ENCODE data around the gene RPS19BP1.

Gene RPS19BP1

DNA sequence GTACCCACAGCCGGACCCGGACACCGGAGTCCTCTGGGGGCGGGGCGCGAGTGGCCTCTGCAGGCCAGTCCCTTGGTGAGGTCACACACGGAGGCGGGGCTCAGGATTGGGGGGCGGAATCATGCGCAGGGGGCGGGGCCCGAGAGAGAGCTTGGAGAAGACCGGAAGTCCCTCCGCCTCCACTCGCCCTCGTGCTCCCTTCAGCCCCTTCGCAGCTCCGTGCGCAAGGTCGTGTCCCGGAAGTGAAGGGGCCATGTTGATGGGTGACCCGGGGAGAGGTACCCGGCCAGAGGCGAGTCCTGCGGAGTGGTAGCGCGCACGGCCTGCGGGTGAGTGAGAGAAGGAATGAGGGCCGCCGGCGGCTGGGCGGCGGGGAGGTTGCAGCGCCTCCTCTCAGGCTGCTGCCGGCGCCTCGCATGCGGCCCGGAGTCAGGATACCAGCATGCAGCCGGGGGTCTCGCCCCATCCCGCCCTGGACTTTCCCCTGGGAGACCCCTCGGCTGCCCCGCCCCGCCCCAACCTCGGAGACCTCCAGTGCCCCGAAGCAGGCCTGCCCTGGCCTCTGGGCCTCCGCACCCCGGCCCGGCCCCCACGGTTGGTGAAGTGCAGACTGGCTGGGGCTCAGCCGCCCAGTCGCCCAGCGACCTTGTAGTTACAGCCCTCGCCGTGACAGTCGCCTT, 30.3 kb downstream of the RPS19BP1 start, which contains the start of gene MIEF1:
Gene MIEF1 (plus strand): TSS at position 182 of the 680 bp plus-strand sequence. CDS start 9,005 bp downstream, outside the sequence.
- CTCF ChIA-PET = interaction anchor here (0.9 to 10.4 kb wide), 8 partner anchors 8 to 102 kb away, joined by 3 to 172 read pairs (median 6); partner anchors contain the start of gene TAB1
- TF ChIP-seq, protein P1, sequence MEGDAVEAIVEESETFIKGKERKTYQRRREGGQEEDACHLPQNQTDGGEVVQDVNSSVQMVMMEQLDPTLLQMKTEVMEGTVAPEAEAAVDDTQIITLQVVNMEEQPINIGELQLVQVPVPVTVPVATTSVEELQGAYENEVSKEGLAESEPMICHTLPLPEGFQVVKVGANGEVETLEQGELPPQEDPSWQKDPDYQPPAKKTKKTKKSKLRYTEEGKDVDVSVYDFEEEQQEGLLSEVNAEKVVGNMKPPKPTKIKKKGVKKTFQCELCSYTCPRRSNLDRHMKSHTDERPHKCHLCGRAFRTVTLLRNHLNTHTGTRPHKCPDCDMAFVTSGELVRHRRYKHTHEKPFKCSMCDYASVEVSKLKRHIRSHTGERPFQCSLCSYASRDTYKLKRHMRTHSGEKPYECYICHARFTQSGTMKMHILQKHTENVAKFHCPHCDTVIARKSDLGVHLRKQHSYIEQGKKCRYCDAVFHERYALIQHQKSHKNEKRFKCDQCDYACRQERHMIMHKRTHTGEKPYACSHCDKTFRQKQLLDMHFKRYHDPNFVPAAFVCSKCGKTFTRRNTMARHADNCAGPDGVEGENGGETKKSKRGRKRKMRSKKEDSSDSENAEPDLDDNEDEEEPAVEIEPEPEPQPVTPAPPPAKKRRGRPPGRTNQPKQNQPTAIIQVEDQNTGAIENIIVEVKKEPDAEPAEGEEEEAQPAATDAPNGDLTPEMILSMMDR (IDR thresholded peaks at IDR 0.05; ENCODE audit: insufficient read depth, low read length, missing control alignments) = peak; percentile 18
- peak; percentile 63 for DNase-seq (ENCODE audit: low read depth, low spot score)
- peak within 1 kb of the TSS; percentile 75 for H3K4me3 ChIP-seq (ENCODE audit: low read depth, low read length)
- POLR2A ChIA-PET = interaction anchor here (0.6 to 1.6 kb wide), 8 partner anchors 14 to 184 kb away, joined by 3 to 16 read pairs (median 4); partner anchors contain the start of genes ATF4 and TAB1

DNA sequence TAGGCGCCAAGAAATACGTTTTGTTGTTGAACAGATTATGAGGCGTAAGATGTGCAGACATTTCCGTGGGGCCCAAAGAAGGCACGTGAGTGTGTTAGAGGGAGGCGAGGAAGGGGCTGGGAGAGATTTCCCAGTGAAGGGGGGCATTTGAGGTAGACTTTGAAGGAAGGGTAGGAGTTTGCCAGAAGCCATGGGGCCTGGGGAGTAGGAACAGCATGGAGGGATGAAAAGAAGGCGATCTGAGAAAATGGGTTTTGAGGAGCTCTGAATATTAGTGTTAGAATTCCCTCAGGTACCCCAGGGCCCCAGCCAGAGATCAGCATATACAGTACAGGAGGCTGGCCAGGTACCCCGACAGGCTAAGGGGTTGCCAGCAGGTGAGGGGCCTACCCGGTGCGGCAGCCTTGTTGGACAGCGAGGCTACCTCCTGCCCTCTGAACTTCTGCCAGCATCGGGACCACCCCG, 30.9 kb downstream of the RPS19BP1 start:
- POLR2A ChIA-PET = interaction anchor here (0.6 to 1.6 kb wide), 9 partner anchors 14 to 184 kb away, joined by 3 to 16 read pairs (median 4); partner anchors contain the start of genes ATF4 and TAB1
- TF ChIP-seq, protein P1 (IDR thresholded peaks at IDR 0.05; ENCODE audit: insufficient read depth, low read length, missing control alignments) = no peak
- peak overlapping the region; percentile 75 for H3K4me3 ChIP-seq (ENCODE audit: low read depth, low read length)
- CTCF ChIA-PET = interaction anchor here (0.9 to 10.4 kb wide), 7 partner anchors 9 to 102 kb away, joined by 3 to 172 read pairs (median 5); partner anchors contain the start of gene TAB1
- DNase-seq (ENCODE audit: low read depth, low spot score) = no peak

DNA sequence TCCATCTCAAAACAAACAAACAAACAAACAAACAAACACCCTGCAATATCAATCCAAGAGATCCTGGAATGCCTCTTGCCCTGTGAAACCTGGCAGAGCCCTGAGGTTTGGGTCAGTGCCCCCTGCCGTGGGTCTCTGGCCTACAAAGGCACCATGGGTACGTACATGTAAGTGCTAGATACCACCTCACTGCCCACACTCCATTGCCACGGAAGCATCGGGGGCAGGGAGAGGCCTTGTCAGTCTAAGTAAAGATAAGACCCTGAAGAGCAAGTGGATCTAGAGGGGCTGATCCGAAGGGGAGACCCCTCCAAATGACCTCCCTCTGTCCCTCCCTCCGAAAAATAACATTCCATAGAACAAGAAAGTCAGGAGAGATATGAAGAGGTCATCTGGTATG, 32.4 kb downstream of the RPS19BP1 start:
- no peak for DNase-seq (ENCODE audit: low read depth, low spot score)
- ChIA-PET CTCF (interaction anchor here (9.0 to 10.4 kb wide), 2 partner anchors 14 to 27 kb away, joined by 172 to 222 read pairs; partner anchors contain the start of gene RPS19BP1), POLR2A (no interaction called here)
- no peak overlapping the region for H3K4me3 ChIP-seq (ENCODE audit: low read depth, low read length)
- TF ChIP-seq, protein P1 (IDR thresholded peaks at IDR 0.05; ENCODE audit: insufficient read depth, low read length, missing control alignments) = no peak

DNA sequence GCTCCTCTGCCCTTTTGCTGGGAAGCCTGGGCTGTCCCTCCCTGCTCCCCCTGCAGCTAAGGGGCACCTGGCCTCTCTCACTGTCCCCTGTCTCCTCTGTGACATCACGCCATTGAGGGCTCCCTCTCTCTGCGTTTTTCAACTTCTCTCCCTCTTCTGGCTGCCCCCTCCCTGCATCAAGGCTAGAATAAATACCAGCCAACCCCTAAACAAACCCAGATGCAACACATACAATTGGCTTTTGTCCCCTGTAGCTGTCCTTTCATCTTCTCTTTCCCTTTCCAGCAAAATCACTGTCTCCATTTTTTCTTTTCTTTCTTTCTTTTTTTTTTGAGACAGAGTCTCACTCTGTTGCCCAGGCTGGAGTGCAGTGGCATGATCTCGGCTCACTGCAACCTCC, 33.7 kb downstream of the RPS19BP1 start:
- ChIA-PET CTCF (interaction anchor here (1.0 to 10.7 kb wide), 5 partner anchors 15 to 29 kb away, joined by 4 to 222 read pairs (median 132); partner anchors contain the start of genes ATF4 and RPS19BP1), POLR2A (no interaction called here)
- no peak for DNase-seq (ENCODE audit: low read depth, low spot score)
- no peak overlapping the region for H3K4me3 ChIP-seq (ENCODE audit: low read depth, low read length)
- TF ChIP-seq, protein P1 (IDR thresholded peaks at IDR 0.05; ENCODE audit: insufficient read depth, low read length, missing control alignments) = no peak

DNA sequence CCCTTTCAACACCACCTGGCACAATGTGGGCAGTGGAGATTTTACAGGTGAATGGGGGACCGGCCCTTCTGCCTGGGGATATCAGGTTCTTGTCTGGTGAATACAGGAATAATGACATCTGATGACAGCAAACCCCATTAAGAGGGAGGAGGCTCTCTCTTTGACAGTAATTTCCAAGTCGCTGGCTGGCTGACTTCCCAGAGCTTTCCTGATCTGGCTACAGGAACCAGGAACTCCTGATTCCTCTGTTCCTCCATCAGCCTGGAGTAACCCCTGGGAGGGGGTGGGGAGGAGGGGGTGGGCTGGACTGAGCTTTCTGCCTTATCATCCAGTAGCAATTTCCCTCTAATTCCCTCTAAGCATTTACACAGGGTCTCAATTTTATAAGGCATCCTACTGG, 34.2 kb downstream of the RPS19BP1 start:
- TF ChIP-seq, protein P1 (IDR thresholded peaks at IDR 0.05; ENCODE audit: insufficient read depth, low read length, missing control alignments) = no peak
- CTCF ChIA-PET = interaction anchor here (0.9 to 10.7 kb wide), 6 partner anchors 16 to 538 kb away, joined by 3 to 222 read pairs (median 73); partner anchors contain the start of genes ATF4 and RPS19BP1
- no peak overlapping the region for H3K4me3 ChIP-seq (ENCODE audit: low read depth, low read length)
- no peak for DNase-seq (ENCODE audit: low read depth, low spot score)
- POLR2A ChIA-PET = no interaction called here

DNA sequence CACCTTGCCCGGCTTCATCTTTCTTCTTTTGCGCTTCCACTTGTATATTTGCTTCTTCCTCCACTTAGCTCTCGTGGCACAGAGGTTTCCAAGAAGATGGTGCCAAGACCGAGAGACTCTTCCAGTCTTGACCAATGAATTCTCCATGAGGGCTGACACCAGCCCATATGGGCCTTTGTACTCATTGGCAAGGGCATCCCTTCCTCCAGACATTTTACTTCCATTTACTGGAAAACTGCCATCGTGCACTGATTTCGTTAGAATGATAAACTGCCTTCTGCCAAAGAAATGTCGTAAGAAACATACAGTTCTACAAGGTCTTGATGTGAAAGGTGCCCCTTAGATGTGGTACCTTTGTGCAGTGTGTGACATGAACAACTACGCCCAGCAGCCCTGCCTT, 35.1 kb downstream of the RPS19BP1 start:
- no peak for DNase-seq (ENCODE audit: low read depth, low spot score)
- POLR2A ChIA-PET = no interaction called here
- TF ChIP-seq, protein P1 (IDR thresholded peaks at IDR 0.05; ENCODE audit: insufficient read depth, low read length, missing control alignments) = no peak
- H3K4me3 ChIP-seq (ENCODE audit: low read depth, low read length) = no peak overlapping the region
- CTCF ChIA-PET = interaction anchor here (1.1 to 10.7 kb wide), 8 partner anchors 8 to 539 kb away, joined by 4 to 222 read pairs (median 12); partner anchors contain the start of genes RPS19BP1 and TAB1

All from AG04449 (cell line).